Purkinje cell (primary cell): Measurements from ENCODE around the gene ECM2. TPM values are rescaled to one million over a fixed set of nuclear protein-coding genes. Genes with fewer than 3 reads are reported as not detected.

ENCODE experiments used
- polyA plus RNA-seq: library from polyadenylated mRNA; unstranded; fragments of >200 nt; fragmentation: Nextera tagmentation; gene quantifications from 2 replicates; pipeline ENCODE4 v1.2.1, GENCODE V29; 2014

The ECM2 gene
- polyA plus RNA-seq: 9.1 and 10.2 TPM in 2 replicates

DNA sequence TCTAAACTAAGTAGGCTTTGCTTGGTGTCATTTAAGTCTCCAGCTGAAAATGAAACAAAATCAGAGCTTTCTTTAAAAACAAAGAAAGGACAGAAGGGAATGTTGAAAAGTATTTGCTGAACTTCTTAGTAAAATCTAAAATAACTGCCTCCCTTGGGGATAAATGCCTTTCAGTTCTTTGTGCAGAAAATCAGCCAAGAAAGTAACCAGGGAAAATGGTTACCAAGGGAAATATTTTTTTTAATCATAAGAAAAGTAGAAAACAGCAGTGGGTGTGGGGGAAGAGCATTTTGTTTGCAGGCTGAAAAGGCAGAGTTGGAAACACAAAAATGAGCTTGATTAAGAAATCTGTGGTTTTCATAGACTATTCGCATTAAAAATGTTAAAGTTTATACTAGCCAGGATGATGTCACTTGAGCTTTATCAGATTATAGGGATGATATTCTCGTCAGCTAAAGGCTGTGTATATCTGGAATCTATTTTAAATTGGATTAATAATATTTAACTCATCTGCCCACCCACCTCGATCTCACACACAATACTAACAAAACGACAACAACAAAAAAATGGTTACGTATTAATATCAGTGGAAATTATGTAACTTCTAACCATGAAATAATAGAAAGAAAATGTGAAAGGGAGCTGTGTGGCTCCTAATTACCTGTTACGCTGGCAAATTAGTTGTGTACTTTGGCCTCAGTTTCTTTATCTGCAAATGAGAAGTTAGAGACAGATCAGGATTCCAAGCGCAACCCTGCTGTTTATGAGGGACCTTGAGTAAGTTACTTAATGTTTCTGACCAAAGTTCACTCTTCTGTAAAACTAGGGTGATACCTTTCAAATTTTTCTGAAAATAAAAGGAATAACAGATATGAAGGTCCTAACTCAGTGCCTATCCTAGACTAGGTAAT is at the start of gene ECM2:
ECM2 (minus strand) TSS at position 51 of the 911 bp plus-strand sequence. CDS start 13,124 bp downstream, outside the sequence.

GRCh38 chr9:92482329-92482728 is 53.5 kb downstream of the ECM2 start, which contains the start of gene ASPN:
Gene ASPN (minus strand): TSS chr9:92482506.

Other genes with a start within 250 kb of the ECM2 start
- 82.0 and 123 TPM in 2 replicates for gene IARS1, start 242.3 kb downstream of the ECM2 start, polyA plus RNA-seq
- 19.6 and 31.2 TPM in 2 replicates for gene NOL8, start 210.6 kb downstream of the ECM2 start, polyA plus RNA-seq
- gene CENPP, start 210.0 kb downstream of the ECM2 start, polyA plus RNA-seq: 27.1 and 37.6 TPM in 2 replicates
- gene OGN, start 131.4 kb downstream of the ECM2 start, polyA plus RNA-seq: 13.1 and 31.8 TPM in 2 replicates
- 1.6 and 3.0 TPM in 2 replicates for gene OMD, start 111.5 kb downstream of the ECM2 start, polyA plus RNA-seq
- 0.70 and 0.83 TPM in 2 replicates for gene ASPN, start 53.5 kb downstream of the ECM2 start, polyA plus RNA-seq
- gene IPPK, start 134.1 kb upstream of the ECM2 start, polyA plus RNA-seq: 0.76 and 2.3 TPM in 2 replicates
- gene BICD2, start 228.8 kb upstream of the ECM2 start, polyA plus RNA-seq: 6.1 and 7.1 TPM in 2 replicates